OCI-LY7 (cell line): ENCODE data around the gene ITGA5. TPM values are rescaled to one million over a fixed set of nuclear protein-coding genes. Genes with fewer than 3 reads are reported as not detected.

Experiments used
- BruUV-seq: library from RNA; stranded (reverse); fragments of 400-500 nt; replicated peaks from 2 replicates; lab custom pipeline; 2021; lab: Mats Ljungman, UMichigan
- CTCF ChIA-PET: fragments of 300-600 bp; sonication (Branson Sonifier 250); formaldehyde crosslinking; loops from one replicate; lab custom pipeline; 2022; ENCODE audit warnings: antibody characterized with exemption; ENCODE audit not compliant: unreplicated experiment; lab: Charles Lee
- POLR2A ChIA-PET: fragments of 300-600 bp; sonication (Branson Sonifier 250); formaldehyde crosslinking; loops from one replicate; lab custom pipeline; 2022; ENCODE audit warnings: antibody characterized with exemption; lab: Charles Lee
- DNase-seq: peaks from one replicate; pipeline ENCODE4 v3.0.0-alpha.2; 2015; ENCODE audit warnings: low spot score
- H2AFZ ChIP-seq: fragments of 200-600 bp; sonication (generic), shearing (Covaris generic); 2 replicates; pipeline ENCODE4 v1.6.1; 2014; ENCODE audit warnings: mild to moderate bottlenecking, antibody characterized with exemption, low read length, moderate library complexity
- H3K27ac ChIP-seq: fragments of 200-600 bp; sonication (generic); 2 replicates; pipeline ENCODE4 v1.5.1; 2014; ENCODE audit warnings: mixed run types, low read depth, mild to moderate bottlenecking, moderate library complexity, low read length, inconsistent platforms; ENCODE audit not compliant: poor library complexity, severe bottlenecking
- H3K36me3 ChIP-seq: fragments of 200-600 bp; sonication (generic); 2 replicates; pipeline ENCODE4 v1.6.1; 2014; ENCODE audit warnings: mild to moderate bottlenecking, antibody characterized with exemption, low read length, moderate library complexity, mixed read lengths; ENCODE audit not compliant: insufficient read depth
- H3K4me1 ChIP-seq: fragments of 200-600 bp; sonication (generic); 2 replicates; pipeline ENCODE4 v1.5.1; 2014; ENCODE audit warnings: mild to moderate bottlenecking, low read length; ENCODE audit not compliant: insufficient read depth, poor library complexity, severe bottlenecking
- H3K4me2 ChIP-seq: fragments of 200-600 bp; sonication (generic); 2 replicates; pipeline ENCODE4 v1.6.1; 2014; ENCODE audit warnings: mild to moderate bottlenecking, low read length
- H3K4me3 ChIP-seq: fragments of 200-600 bp; sonication (generic); 2 replicates; pipeline ENCODE4 v1.5.1; 2014; ENCODE audit warnings: mild to moderate bottlenecking, low read depth, low read length; ENCODE audit not compliant: poor library complexity, severe bottlenecking
- H3K79me2 ChIP-seq: fragments of 200-600 bp; sonication (generic); 2 replicates; pipeline ENCODE4 v1.6.1; 2016; ENCODE audit warnings: low read depth, mild to moderate bottlenecking, low read length, moderate library complexity, mixed read lengths; ENCODE audit not compliant: insufficient read depth
- H3K9me2 ChIP-seq: fragments of 200-600 bp; sonication (generic); 2 replicates; pipeline ENCODE4 v1.6.1; 2016; ENCODE audit warnings: mild to moderate bottlenecking, low read length, mixed read lengths; ENCODE audit not compliant: insufficient read depth
- H3K9me3 ChIP-seq: fragments of 200-600 bp; sonication (generic); 2 replicates; pipeline ENCODE4 v1.6.1; 2014; ENCODE audit warnings: mild to moderate bottlenecking, mixed run types, low read length, mixed read lengths
- H4K20me1 ChIP-seq: fragments of 200-600 bp; sonication (generic); 2 replicates; pipeline ENCODE4 v1.6.1; 2014; ENCODE audit warnings: mild to moderate bottlenecking, antibody characterized with exemption, low read length, moderate library complexity, mixed read lengths; ENCODE audit not compliant: insufficient read depth
- EZH2phosphoT487 ChIP-seq: fragments of 200-600 bp; sonication (generic); IDR thresholded peaks from 2 replicates; pipeline ENCODE4 v1.6.1; 2018; ENCODE audit warnings: low read depth, borderline replicate concordance, mild to moderate bottlenecking, mixed run types, antibody characterized with exemption, low read length, moderate library complexity, mixed read lengths
- intact Hi-C: fragments of 100-400 bp; cut with micrococcal nuclease; formaldehyde crosslinking; loops from one replicate; pipeline ENCODE4 v1.10.0; 2022; ENCODE audit not compliant: unreplicated experiment
- total RNA-seq, 2 experiments: library from RNA; depleted of rRNA in 1 of 2; stranded (reverse); fragments of >200 nt in 1 of 2; shearing (Covaris generic) in 1 of 2; gene quantifications; 2 replicates each; pipeline ENCODE4 v1.2.3, GENCODE V29; 2014 to 2022
- TF ChIP-seq, protein P1 (sequence below): fragments of 200-600 bp; sonication (generic); conservative IDR thresholded peaks from 2 replicates; pipeline ENCODE4 v1.5.1; 2014; ENCODE audit warnings: mild to moderate bottlenecking, antibody characterized with exemption, low read length, moderate library complexity, mixed read lengths

ITGA5 gene
- total RNA-seq, 2 experiments from 2014 or later, result 0.06 to 0.34 TPM

DNA sequence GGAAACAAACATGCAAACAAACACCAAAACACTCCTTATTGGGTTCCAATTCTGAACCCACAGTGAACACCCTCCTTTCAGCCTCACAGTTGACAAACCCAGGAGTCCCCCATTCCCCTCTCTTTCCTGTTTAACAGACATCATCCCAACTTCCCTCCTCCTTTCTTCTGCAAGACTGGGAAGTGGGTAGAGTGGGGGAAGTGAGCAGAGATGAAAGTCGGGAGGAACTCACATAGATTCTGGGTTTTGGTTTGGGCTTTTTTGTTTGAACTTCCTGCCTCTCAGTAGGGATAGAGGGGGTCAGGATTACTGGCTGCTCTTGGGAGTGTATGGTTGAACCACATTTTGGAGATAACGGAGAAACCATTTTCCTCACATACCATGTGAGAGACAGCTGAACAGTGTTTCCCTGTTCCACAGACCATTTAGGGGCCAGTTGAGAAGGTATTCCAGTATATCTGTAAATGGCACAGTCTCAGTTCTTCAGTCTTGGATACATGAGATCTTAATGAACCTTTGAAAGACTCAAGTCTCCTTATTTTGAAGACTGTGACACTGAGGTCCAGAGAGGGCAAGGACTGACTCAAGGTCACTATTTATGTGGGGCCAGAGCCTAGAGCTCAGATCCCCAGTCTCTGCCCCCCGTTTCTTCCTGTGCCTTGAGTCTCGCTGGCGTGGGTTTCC lies 50.9 kb downstream of the ITGA5 start:
- BruUV-seq, result TSS peak; percentile 69
- no peak for DNase-seq
- POLR2A ChIA-PET, result interaction anchor here (0.5 to 1.2 kb wide), 4 partner anchors 89 to 1461 kb away, joined by 3 to 6 read pairs (median 4); no protein-coding TSS in a partner anchor

GRCh38 chr12:54364413-54364812 lies 54.7 kb downstream of the ITGA5 start, which contains the start of gene GPR84:
GPR84 (minus strand) TSS chr12:54364486; CDS start chr12:54363851, 635 bp downstream.
- intact Hi-C loops, result no loop called here
- H3K4me2 ChIP-seq, result peak within 1 kb of the TSS; percentile 36
- H3K9me2 ChIP-seq, result no peaks in the 10 kb centered on the region
- no peak within 1 kb of the TSS for H3K4me3 ChIP-seq
- peak within 1 kb of the TSS; percentile 79; the same call in 1 of the 2 replicates for H2AFZ ChIP-seq
- CTCF ChIA-PET, result no interaction called here
- H3K27ac ChIP-seq, result no peak within 1 kb of the TSS
- peaks cover 42% of the 10 kb centered on the region for H3K4me1 ChIP-seq
- H3K9me3 ChIP-seq, result no peaks in the 10 kb centered on the region
- POLR2A ChIA-PET, result no interaction called here
- BruUV-seq, result no TSS peak
- H3K36me3 ChIP-seq, result no peaks in the 10 kb centered on the region
- H3K79me2 ChIP-seq, result no peaks in the 10 kb centered on the region
- no peaks in the 10 kb centered on the region for H4K20me1 ChIP-seq
- TF ChIP-seq EZH2phosphoT487, result no peak
- TF ChIP-seq, protein P1, sequence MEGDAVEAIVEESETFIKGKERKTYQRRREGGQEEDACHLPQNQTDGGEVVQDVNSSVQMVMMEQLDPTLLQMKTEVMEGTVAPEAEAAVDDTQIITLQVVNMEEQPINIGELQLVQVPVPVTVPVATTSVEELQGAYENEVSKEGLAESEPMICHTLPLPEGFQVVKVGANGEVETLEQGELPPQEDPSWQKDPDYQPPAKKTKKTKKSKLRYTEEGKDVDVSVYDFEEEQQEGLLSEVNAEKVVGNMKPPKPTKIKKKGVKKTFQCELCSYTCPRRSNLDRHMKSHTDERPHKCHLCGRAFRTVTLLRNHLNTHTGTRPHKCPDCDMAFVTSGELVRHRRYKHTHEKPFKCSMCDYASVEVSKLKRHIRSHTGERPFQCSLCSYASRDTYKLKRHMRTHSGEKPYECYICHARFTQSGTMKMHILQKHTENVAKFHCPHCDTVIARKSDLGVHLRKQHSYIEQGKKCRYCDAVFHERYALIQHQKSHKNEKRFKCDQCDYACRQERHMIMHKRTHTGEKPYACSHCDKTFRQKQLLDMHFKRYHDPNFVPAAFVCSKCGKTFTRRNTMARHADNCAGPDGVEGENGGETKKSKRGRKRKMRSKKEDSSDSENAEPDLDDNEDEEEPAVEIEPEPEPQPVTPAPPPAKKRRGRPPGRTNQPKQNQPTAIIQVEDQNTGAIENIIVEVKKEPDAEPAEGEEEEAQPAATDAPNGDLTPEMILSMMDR, result no peak
- DNase-seq, result peak; percentile 44

More for the DNA sequence above, 50.9 kb downstream of the ITGA5 start:
- Histone ChIP-seq H3K9me2 (no peaks in the 10 kb centered on the region), H2AFZ (peak overlapping the region; percentile 90), H3K36me3 (no peaks in the 10 kb centered on the region), H4K20me1 (no peaks in the 10 kb centered on the region), H3K4me2 (peak overlapping the region; percentile 47), H3K4me3 (peak overlapping the region; percentile 27), H3K79me2 (no peaks in the 10 kb centered on the region), H3K9me3 (no peaks in the 10 kb centered on the region), H3K4me1 (peaks cover 29% of the 10 kb centered on the region), H3K27ac (no peak overlapping the region)
- TF ChIP-seq EZH2phosphoT487, result no peak
- TF ChIP-seq, protein P1, result no peak
- CTCF ChIA-PET, result interaction anchor here (0.6 to 1.4 kb wide), 5 partner anchors 11 to 181 kb away, joined by 3 to 4 read pairs (median 3); no protein-coding TSS in a partner anchor
- intact Hi-C loops, result loop anchor here (1.0 to 2.0 kb wide), 2 partner anchors 26 to 73 kb away; no protein-coding TSS in a partner anchor

GRCh38 chr12:54363618-54364017 lies 55.4 kb downstream of the ITGA5 start:
- intact Hi-C loops, result no loop called here
- peaks cover 42% of the 10 kb centered on the region for H3K4me1 ChIP-seq
- H2AFZ ChIP-seq, result no peak overlapping the region
- H3K27ac ChIP-seq, result no peak overlapping the region
- H3K4me2 ChIP-seq, result no peak overlapping the region
- ChIA-PET CTCF (interaction anchor here (1.0 kb wide), 1 partner anchor 139 kb away, joined by 3 read pairs; no protein-coding TSS in a partner anchor), POLR2A (no interaction called here)
- H3K36me3 ChIP-seq, result no peaks in the 10 kb centered on the region
- H3K9me2 ChIP-seq, result no peaks in the 10 kb centered on the region
- BruUV-seq, result no TSS peak
- no peak overlapping the region for H3K4me3 ChIP-seq
- H3K9me3 ChIP-seq, result no peaks in the 10 kb centered on the region
- TF ChIP-seq, protein P1, result no peak
- no peaks in the 10 kb centered on the region for H3K79me2 ChIP-seq
- no peaks in the 10 kb centered on the region for H4K20me1 ChIP-seq
- no peak for DNase-seq
